ENCODE results near the gene TUBA3E.

TUBA3E gene

DNA sequence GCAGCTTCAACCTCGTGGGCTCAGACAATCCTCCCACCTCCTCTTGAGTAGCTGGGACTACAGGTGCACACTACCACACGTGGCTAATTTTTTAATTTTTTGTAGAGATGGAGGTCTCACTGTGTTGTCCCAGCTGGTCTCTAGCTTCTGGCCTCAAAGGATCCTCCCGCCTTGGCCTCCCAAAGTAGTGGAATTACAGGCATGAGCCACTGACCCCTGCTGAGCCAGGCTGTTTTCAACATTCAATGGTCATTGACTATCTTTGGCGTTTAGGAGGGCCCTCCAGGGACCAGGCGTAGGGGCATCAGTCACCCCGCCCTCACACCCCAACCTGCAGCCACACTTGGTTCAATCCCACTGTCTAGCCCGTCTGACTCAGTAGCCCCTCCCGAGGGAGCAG lies 11.0 kb downstream of the TUBA3E start:
- TF ChIP-seq CTCF (IDR thresholded peaks at IDR 0.05; ENCODE audit: borderline replicate concordance, insufficient read depth, low read depth, low read length): no peak

GRCh38 chr2:130186391-130186790 lies 11.8 kb downstream of the TUBA3E start:
- TF ChIP-seq CTCF (IDR thresholded peaks at IDR 0.05; ENCODE audit: borderline replicate concordance, insufficient read depth, low read depth, low read length): no peak
- H3K4me3 ChIP-seq (ENCODE audit: low read depth, low read length): no peak overlapping the region

More for the DNA sequence above, 11.0 kb downstream of the TUBA3E start:
- H3K4me3 ChIP-seq (ENCODE audit: low read depth, low read length): no peak overlapping the region

DNA sequence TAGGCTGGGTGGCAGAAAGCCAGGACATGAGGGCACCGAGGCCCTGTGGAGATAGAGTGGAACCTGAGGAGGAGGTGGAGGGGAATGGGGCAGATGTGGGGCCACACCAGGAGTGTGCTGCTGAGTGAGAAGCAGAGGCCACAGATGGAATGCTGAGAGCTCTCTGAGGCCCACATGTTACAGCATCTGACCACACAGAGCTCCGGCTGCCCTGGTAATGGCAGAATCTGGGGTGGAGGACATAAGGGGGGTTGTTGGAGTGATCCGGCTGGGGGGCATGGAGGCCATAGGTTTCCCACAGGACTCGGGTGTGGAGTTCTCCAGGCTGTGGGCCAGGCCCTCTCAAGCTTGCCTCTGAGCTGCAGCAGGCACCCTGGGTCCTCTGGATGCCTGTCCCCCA lies 12.3 kb downstream of the TUBA3E start:
- TF ChIP-seq CTCF (IDR thresholded peaks at IDR 0.05; ENCODE audit: borderline replicate concordance, insufficient read depth, low read depth, low read length): no peak
- H3K4me3 ChIP-seq (ENCODE audit: low read depth, low read length): no peak overlapping the region

GRCh38 chr2:130185436-130185835 lies 12.8 kb downstream of the TUBA3E start:
- no peak overlapping the region for H3K4me3 ChIP-seq (ENCODE audit: low read depth, low read length)
- TF ChIP-seq CTCF (IDR thresholded peaks at IDR 0.05; ENCODE audit: borderline replicate concordance, insufficient read depth, low read depth, low read length): no peak

DNA sequence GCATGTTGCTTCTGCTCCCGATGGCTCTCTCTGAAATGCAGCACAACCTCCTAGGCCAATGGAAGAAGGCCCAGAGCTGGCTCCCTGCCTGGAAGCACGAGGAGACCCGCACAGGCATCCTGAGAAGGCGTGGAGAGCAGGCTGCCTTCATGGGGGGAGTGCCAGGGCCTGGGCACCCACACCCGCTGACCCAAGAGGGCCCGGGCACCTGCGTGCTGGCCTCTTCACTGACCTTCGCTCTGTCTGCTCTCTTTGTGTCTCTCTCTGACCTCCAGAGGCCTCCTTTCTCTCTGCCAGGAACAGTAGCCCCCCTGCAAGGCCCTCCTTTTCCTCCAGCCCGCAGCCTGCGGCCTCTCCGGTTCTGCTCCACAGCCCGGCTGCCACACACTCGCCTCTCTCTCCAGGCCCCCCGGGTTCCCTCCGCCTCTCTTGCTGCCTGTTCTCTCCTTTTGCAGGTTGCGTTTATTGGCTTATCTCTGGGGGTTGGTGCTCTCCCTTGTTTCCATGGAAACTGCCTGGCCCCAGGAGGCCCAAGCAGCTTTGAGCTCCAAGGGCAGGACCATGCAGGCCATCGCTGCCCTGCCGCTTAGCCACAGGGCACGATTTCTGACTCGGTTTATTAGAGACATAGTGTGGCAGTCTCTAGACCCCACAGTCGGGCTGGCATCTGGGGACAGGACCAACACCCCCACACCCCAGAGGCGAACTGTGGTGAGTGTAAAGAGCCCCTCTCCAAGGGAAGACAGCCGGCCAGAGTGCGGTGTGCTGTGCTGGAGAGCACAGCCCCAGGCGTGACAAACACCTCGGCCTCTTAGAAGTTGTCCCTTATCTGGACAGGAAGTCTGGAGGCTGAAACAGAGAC lies 14.5 kb downstream of the TUBA3E start:
- peak overlapping the region; percentile 67 for H3K4me3 ChIP-seq (ENCODE audit: low read depth, low read length)
- no peak for TF ChIP-seq CTCF (IDR thresholded peaks at IDR 0.05; ENCODE audit: borderline replicate concordance, insufficient read depth, low read depth, low read length)

DNA sequence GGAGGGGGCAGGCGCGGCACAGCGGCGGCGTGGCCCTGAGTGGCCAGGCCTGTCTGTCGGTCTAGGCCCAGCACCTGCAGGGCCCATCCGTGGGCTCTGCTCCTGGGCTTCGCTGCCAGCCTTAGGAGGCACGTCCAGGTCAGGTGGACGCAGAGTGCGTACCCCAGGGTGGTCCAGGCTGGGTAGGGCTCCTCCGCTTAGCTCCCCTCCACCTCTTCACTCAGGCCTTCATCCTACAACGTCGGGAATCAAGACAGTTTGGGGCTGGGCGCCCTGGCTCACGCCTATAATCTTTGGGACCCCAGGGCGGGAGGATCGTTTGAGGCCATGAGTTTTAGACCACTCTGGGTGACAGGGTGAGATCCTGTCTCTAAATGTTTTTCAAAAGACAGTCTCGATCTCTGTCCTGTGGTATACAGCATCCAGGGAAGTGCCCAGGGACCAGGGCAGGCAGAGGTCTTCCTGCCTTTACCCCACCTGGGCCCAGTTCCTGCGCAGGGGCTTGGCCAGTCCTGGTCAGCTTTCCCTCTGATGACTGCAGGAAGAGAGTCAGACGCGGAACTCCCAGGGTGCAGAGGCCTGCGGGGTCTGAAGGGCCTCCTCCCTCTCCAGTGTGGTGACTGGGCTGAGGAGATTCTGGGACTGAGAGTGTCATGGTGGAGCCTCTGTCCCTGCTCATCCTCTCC lies 15.3 kb downstream of the TUBA3E start:
- H3K4me3 ChIP-seq (ENCODE audit: low read depth, low read length): peak overlapping the region; percentile 67

DNA sequence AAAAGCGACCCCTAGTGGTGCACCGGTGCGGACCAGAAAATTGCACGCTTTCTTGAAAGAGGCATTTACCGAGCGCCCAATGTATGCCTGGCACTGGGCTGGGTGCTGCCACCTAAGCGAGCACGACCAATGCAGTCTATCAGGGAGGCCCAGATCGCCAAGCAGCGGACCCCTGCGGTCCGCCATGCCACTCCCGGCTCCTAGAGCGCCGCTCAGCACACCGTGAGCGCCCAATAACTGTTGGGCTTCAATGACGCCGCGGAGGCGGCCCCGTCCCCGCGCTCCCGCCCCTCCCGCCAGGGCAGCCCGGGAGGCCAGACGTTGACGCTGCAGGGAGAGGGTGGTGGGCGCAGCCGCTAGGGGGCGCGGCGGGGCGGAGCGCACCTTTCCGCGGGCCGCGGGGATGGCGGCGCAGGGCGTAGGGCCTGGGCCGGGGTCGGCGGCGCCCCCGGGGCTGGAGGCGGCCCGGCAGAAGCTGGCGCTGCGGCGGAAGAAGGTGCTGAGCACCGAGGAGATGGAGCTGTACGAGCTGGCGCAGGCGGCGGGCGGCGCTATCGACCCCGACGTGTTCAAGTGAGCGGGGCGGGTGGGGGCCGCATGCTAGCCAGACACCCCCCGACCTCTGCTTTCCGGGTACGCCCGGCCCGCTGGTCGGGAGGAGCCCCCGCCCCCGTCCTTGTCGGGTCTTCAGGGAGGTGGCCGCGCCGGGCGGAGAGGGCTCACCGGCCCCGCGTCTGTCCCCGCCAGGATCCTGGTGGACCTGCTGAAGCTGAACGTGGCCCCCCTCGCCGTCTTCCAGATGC lies 16.2 kb downstream of the TUBA3E start, which contains the start of gene MZT2B:
Gene MZT2B (plus strand): TSS at position 383 of the 803 bp plus-strand sequence. CDS start 21 bp downstream, at position 404.
- peak; percentile 85 for TF ChIP-seq CTCF (IDR thresholded peaks at IDR 0.05; ENCODE audit: borderline replicate concordance, insufficient read depth, low read depth, low read length)
- peak within 1 kb of the TSS; percentile 78 for H3K4me3 ChIP-seq (ENCODE audit: low read depth, low read length)
